ENCODE results near the gene LTF. TPM values are rescaled to one million over a fixed set of nuclear protein-coding genes. Genes with fewer than 3 reads are reported as not detected.

LTF gene
- total and polyA plus RNA-seq, 9 of the 15 experiments (the other 6 are each of a cell fraction or from before 2014, with no cell fraction given) = 0.07 TPM; not detected in 8

- Histone ChIP-seq H3K4me1 (replicated peaks in 1 of 2; ENCODE audit: control insufficient read depth in 2 of 2, insufficient read depth in 2 of 2, low read length in 2 of 2) (peaks cover 40 to 65% of the 10 kb centered on the region in 2 experiments; a peak in 4 of 5 replicates), H2AFZ (ENCODE audit: low read depth, low read length) (peak overlapping the region; percentile 75), H3K4me2 (ENCODE audit: insufficient read depth, low read length) (no peak overlapping the region; the same call in 1 of the 2 replicates), H3K36me3 (ENCODE audit: control insufficient read depth, insufficient read depth, low read length) (no peaks in the 10 kb centered on the region), H3K9me3 (replicated peaks; ENCODE audit: control insufficient read depth, insufficient read depth, low read depth, low read length) (no peaks in the 10 kb centered on the region), H3K9ac (ENCODE audit: insufficient read depth in 1 of 2, low read depth in 2 of 2, low read length in 2 of 2) (peak overlapping the region in 1 of 2 experiments; percentile 72; a peak in 1 of 4 replicates), H3K9me1 (ENCODE audit: control insufficient read depth, insufficient read depth, low read length) (no peaks in the 10 kb centered on the region), H4K20me1 (replicated peaks; ENCODE audit: control insufficient read depth, insufficient read depth, low read length) (no peaks in the 10 kb centered on the region), H3K4me3 (no peak overlapping the region), H3K27ac (ENCODE audit: extremely low read depth, low read depth, low read length) (peak overlapping the region; percentile 41; the same call in 2 of the 3 replicates), H3K27me3 (ENCODE audit: control insufficient read depth in 2 of 2, insufficient read depth in 2 of 2, low read length in 2 of 2) (no peaks in the 10 kb centered on the region), H3K79me2 (ENCODE audit: control insufficient read depth, insufficient read depth, low read length) (no peaks in the 10 kb centered on the region)
- FAIRE-seq (no peak), DNase-seq (ENCODE audit: extremely low read depth in 1 of 4, low spot score in 3 of 4) (no peak), ATAC-seq (no peak)
- no TSS peak for BruUV-seq (replicated peaks)
- ChIA-PET CTCF (ENCODE audit: low intra/inter-chr PET ratio) (interaction anchor here (2.8 kb wide), 1 partner anchor 62 kb away, joined by 31 read pairs; no protein-coding TSS in a partner anchor), POLR2A (interaction anchor here (0.6 to 1.2 kb wide), 6 partner anchors 9 to 201 kb away, joined by 3 to 4 read pairs (median 3); no protein-coding TSS in a partner anchor)
- intact Hi-C loops (cut with micrococcal nuclease) (loop anchor here (1.0 kb wide), 1 partner anchor 62 kb away; no protein-coding TSS in a partner anchor), in situ Hi-C loops (cut with MboI) (no loop called here)
- 52% methylated on average over 5 of the region's 5 CpGs for WGBS (ENCODE audit: insufficient coverage, low coverage, missing lambda C conversion rate)
- TF ChIP-seq TAF1 (IDR thresholded peaks at IDR 0.05; ENCODE audit: control insufficient read depth, extremely low read depth, insufficient read depth, low read length, severe bottlenecking) = no peak
- TF ChIP-seq ZNF318 (IDR thresholded peaks at IDR 0.05; ENCODE audit: borderline replicate concordance in 1 of 2, low read depth in 1 of 2) = no peak
- 0 out of 2 replicates have a peak, but pooled peaks have one; percentile 41 for TF ChIP-seq RREB1 (CRISPR knock-in tag; IDR thresholded peaks at IDR 0.05)
- no peak for TF ChIP-seq ETS2 (tag; IDR thresholded peaks at IDR 0.05; ENCODE audit: borderline replicate concordance, poor library complexity, severe bottlenecking)
- no peak for TF ChIP-seq NR4A1 (CRISPR knock-in tag; IDR thresholded peaks at IDR 0.05)
- TF ChIP-seq NR4A1 (tag; IDR thresholded peaks at IDR 0.05) = no peak
Measured at GRCh38 chr3:46495901-46496456, 31.3 kb upstream of the LTF start.

Data from K562 (cell line).